Gastrocnemius medialis (tissue), 4 donors: ENCODE data around the gene ARHGEF11. TPM values are rescaled to one million over a fixed set of nuclear protein-coding genes. Genes with fewer than 3 reads are reported as not detected.
A peak's percentile ranks its signal among the peaks of the same experiment; 100 is the strongest.

Experiments
- ATAC-seq, 2 donors: fragments of 150-250 bp; one replicate each; pipeline ENCODE4 v1.9.1; 2016
- DNase-seq, 2 donors: peaks; one replicate each; pipeline ENCODE4 v3.0.0-alpha.2; 2019
- H3K27ac ChIP-seq, 4 donors: fragments of 200-600 bp; sonication (generic); 1 replicate in 1 of 4; 2 replicates in 3 of 4; pipeline ENCODE4 v1.5.1; 2016 to 2018; ENCODE audit warnings: mild to moderate bottlenecking in 2 of 4, moderate library complexity in 1 of 4
- H3K27me3 ChIP-seq, 3 donors: fragments of 200-600 bp; sonication (generic) in 2 of 3; 1 replicate in 1 of 3; 2 replicates in 2 of 3; pipeline versions ENCODE4 v1.5.1 to v1.6.0; 2016 to 2019; ENCODE audit warnings: mild to moderate bottlenecking in 1 of 3, moderate library complexity in 1 of 3
- H3K36me3 ChIP-seq, 2 donors: fragments of 200-600 bp; sonication (generic) in 1 of 2; one replicate each; pipeline ENCODE4 v1.5.1; 2017 to 2018
- H3K4me1 ChIP-seq, 2 donors: fragments of 200-600 bp; sonication (generic) in 1 of 2; one replicate each; pipeline ENCODE4 v1.5.1; 2016 to 2017; ENCODE audit warnings: mild to moderate bottlenecking in 2 of 2
- H3K4me3 ChIP-seq, 4 donors: fragments of 200-600 bp; sonication (generic) in 3 of 4; 1 replicate in 1 of 4; 2 replicates in 3 of 4; pipeline ENCODE4 v1.5.1; 2016 to 2019; ENCODE audit warnings: mild to moderate bottlenecking in 2 of 4
- H3K9me3 ChIP-seq, 3 donors: fragments of 200-600 bp; sonication (generic) in 2 of 3; 1 replicate in 1 of 3; 2 replicates in 2 of 3; pipeline ENCODE4 v1.5.1; 2016 to 2019
- CTCF ChIP-seq, 5 experiments: fragments of 450-650 bp in 3 of 5; fragments of 200-600 bp in 2 of 5; sonication (generic) in 2 of 5; IDR thresholded peaks in 4 of 5; conservative IDR thresholded peaks in 1 of 5; 1 replicate in 4 of 5; 2 replicates in 1 of 5; pipeline ENCODE4 v1.5.1; 2016 to 2019; ENCODE audit warnings: antibody characterized with exemption in 5 of 5, mild to moderate bottlenecking in 3 of 5, moderate library complexity in 3 of 5
- POLR2A ChIP-seq, 2 donors: fragments of 450-650 bp; IDR thresholded peaks; one replicate each; pipeline ENCODE4 v1.6.1; 2017; ENCODE audit warnings: antibody characterized with exemption in 2 of 2, mild to moderate bottlenecking in 2 of 2, moderate library complexity in 2 of 2
- in situ Hi-C, 4 donors: fragments of 200-750 bp; cut with MboI; loops; one replicate each; pipeline versions ENCODE4 v1.15.0 to v1.8.0; 2017; ENCODE audit warnings: low sequenced_read_pairs in 4 of 4
- intact Hi-C: fragments of 100-400 bp; cut with DNase I; formaldehyde crosslinking; loops from one replicate; pipeline ENCODE4 v1.15.1; 2023; ENCODE audit warnings: low total_unique reads
- total RNA-seq, 4 donors: library from RNA; depleted of rRNA; stranded (reverse); fragments of >200 nt; gene quantifications; one replicate each; pipeline versions ENCODE4 v1.1.0 to v1.2.3, GENCODE V29; 2016

ARHGEF11 gene
- total RNA-seq, 4 donors from 2014 or later = 19.5 to 33.4 (median 27.7) TPM

GRCh38 chr1:157032303-157032702 is 13.2 kb downstream of the ARHGEF11 start:
- no peak for DNase-seq
- Histone ChIP-seq H3K9me3 (no peaks in the 10 kb centered on the region), H3K27ac (no peak overlapping the region), H3K27me3 (no peaks in the 10 kb centered on the region), H3K36me3 (no peaks in the 10 kb centered on the region), H3K4me3 (no peak overlapping the region), H3K4me1 (peaks cover 22 to 26% of the 10 kb centered on the region in 2 donors)
- intact Hi-C loops = no loop called here
- ATAC-seq = no peak
- TF ChIP-seq CTCF (IDR thresholded peaks at IDR 0.05 in 4 of 5, conservative IDR thresholded peaks at IDR 0.05 in 1 of 5) = no peak
- no peak for TF ChIP-seq POLR2A (IDR thresholded peaks at IDR 0.05)
- in situ Hi-C loops = no loop called here

DNA sequence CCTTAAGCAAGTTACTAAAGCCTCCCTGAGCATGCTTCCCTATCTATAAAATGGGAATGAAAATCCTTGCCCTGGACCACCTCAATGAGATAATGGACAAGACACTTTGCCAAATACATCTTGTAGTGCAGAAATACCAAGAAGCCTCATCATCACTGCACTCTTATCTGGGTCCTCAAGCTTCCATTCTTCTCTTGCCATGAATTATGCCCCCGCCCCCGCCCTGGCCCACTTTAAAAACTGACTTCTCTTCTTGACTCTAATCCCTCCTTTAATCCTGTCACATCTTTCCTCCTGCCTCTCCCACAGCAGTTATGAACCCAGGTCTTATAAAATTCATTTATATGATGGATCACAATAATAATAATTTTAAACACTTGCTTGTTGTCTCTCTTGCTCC is 14.8 kb downstream of the ARHGEF11 start:
- Histone ChIP-seq H3K27ac (no peak overlapping the region), H3K9me3 (no peaks in the 10 kb centered on the region), H3K4me3 (no peak overlapping the region), H3K27me3 (no peaks in the 10 kb centered on the region), H3K36me3 (no peaks in the 10 kb centered on the region), H3K4me1 (peaks cover 23 to 25% of the 10 kb centered on the region in 2 donors)
- intact Hi-C loops = no loop called here
- no peak for ATAC-seq
- no peak for DNase-seq
- no peak for TF ChIP-seq POLR2A (IDR thresholded peaks at IDR 0.05)
- in situ Hi-C loops = no loop called here

DNA sequence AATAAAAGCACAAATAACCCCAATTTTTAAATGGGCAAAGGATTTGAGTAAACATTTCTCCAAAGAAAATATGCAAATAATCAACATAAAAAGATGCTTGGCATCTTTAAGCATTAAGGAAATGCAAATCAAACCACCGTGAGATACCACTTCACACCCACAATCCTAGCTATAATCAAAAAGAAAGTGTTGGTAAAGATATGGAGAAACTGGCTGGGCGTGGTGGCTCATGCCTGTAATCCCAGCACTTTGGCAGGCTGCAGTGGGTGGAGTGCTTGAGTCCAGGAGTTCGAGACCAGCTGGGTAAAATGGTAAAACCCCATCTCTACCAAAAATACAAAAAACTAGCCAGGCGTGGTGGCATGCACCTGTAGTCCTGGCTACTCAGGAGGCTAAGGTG is 16.9 kb downstream of the ARHGEF11 start:
- peaks cover 8 to 11% of the 10 kb centered on the region in 2 donors for H3K4me1 ChIP-seq
- intact Hi-C loops = no loop called here
- H3K36me3 ChIP-seq = no peaks in the 10 kb centered on the region
- H3K4me3 ChIP-seq = no peak overlapping the region
- H3K9me3 ChIP-seq = no peaks in the 10 kb centered on the region
- DNase-seq = no peak
- no peak for ATAC-seq
- in situ Hi-C loops = no loop called here
- no peaks in the 10 kb centered on the region for H3K27me3 ChIP-seq
- TF ChIP-seq CTCF (IDR thresholded peaks at IDR 0.05 in 4 of 5, conservative IDR thresholded peaks at IDR 0.05 in 1 of 5) = no peak
- TF ChIP-seq POLR2A (IDR thresholded peaks at IDR 0.05) = no peak
- H3K27ac ChIP-seq = no peak overlapping the region

- Histone ChIP-seq H3K9me3 (peaks cover 0 to 9% (median 0%) of the 10 kb centered on the region in 3 donors), H3K4me1 (peaks cover 0 to 3% of the 10 kb centered on the region in 2 donors), H3K27ac (no peak overlapping the region), H3K4me3 (no peak overlapping the region), H3K36me3 (no peaks in the 10 kb centered on the region), H3K27me3 (no peaks in the 10 kb centered on the region)
- ATAC-seq (peak in 1 of 2 donors; percentile 45), DNase-seq (no peak)
- in situ Hi-C loops (no loop called here), intact Hi-C loops (no loop called here)
- TF ChIP-seq POLR2A (IDR thresholded peaks at IDR 0.05) (no peak), CTCF (IDR thresholded peaks at IDR 0.05 in 4 of 5, conservative IDR thresholded peaks at IDR 0.05 in 1 of 5) (no peak)
Measured at GRCh38 chr1:157025856-157026255, 19.7 kb downstream of the ARHGEF11 start.

DNA sequence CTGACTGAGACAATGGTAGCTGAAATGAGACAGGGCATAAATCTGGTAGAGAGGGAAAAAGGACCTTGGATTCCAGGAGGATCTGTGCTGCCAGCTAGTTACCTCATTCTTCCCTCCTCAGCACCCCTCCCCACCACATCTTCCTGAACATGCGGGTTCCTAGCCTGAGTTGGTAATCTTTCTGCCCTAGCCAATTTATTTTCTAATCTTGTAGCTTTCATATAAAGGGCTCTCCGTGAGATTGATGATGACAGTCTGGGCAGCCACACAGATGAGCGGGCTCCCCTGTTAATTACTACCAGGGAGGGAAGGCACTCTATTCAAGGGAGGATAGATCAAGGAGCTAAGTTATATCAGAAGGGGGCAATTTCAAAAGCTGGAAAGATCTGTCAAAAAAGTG is 20.2 kb downstream of the ARHGEF11 start:
- no peak for ATAC-seq
- intact Hi-C loops = no loop called here
- no peak for DNase-seq

More for the DNA sequence above, 20.2 kb downstream of the ARHGEF11 start:
- Histone ChIP-seq H3K4me3 (no peak overlapping the region), H3K9me3 (peaks cover 0 to 9% (median 0%) of the 10 kb centered on the region in 3 donors), H3K27me3 (no peaks in the 10 kb centered on the region), H3K4me1 (peaks cover 0 to 3% of the 10 kb centered on the region in 2 donors), H3K27ac (no peak overlapping the region), H3K36me3 (no peaks in the 10 kb centered on the region)
- TF ChIP-seq POLR2A (IDR thresholded peaks at IDR 0.05) = no peak
- TF ChIP-seq CTCF (IDR thresholded peaks at IDR 0.05 in 4 of 5, conservative IDR thresholded peaks at IDR 0.05 in 1 of 5) = no peak
- in situ Hi-C loops = no loop called here
